Transverse colon (tissue), 4 donors: Measurements from ENCODE around the gene CRAMP1.

ENCODE experiments used
- POLR2A ChIP-seq: fragments of 450-650 bp; IDR thresholded peaks from one replicate; pipeline ENCODE4 v1.6.1; 2016; ENCODE audit warnings: antibody characterized with exemption, mild to moderate bottlenecking, moderate library complexity
- POLR2AphosphoS5 ChIP-seq, 3 donors: sonication (generic); formaldehyde crosslinking; IDR thresholded peaks; one replicate each; pipeline ENCODE4 v1.6.1; 2016; ENCODE audit warnings: antibody characterized with exemption in 3 of 3
- TF ChIP-seq, protein P1 (sequence below), 5 experiments: fragments of 200-600 bp in 3 of 5; fragments of 450-650 bp in 2 of 5; sonication (generic) in 3 of 5; IDR thresholded peaks; 1 replicate in 2 of 5; 2 replicates in 3 of 5; pipeline ENCODE4 v1.5.1; 2016 to 2017; ENCODE audit warnings: antibody characterized with exemption in 5 of 5, inconsistent platforms in 3 of 5, mild to moderate bottlenecking in 2 of 5, moderate library complexity in 1 of 5

GRCh38 chr16:1563786-1564185 lies 48.4 kb upstream of the CRAMP1 start:
- TF ChIP-seq, protein P1, sequence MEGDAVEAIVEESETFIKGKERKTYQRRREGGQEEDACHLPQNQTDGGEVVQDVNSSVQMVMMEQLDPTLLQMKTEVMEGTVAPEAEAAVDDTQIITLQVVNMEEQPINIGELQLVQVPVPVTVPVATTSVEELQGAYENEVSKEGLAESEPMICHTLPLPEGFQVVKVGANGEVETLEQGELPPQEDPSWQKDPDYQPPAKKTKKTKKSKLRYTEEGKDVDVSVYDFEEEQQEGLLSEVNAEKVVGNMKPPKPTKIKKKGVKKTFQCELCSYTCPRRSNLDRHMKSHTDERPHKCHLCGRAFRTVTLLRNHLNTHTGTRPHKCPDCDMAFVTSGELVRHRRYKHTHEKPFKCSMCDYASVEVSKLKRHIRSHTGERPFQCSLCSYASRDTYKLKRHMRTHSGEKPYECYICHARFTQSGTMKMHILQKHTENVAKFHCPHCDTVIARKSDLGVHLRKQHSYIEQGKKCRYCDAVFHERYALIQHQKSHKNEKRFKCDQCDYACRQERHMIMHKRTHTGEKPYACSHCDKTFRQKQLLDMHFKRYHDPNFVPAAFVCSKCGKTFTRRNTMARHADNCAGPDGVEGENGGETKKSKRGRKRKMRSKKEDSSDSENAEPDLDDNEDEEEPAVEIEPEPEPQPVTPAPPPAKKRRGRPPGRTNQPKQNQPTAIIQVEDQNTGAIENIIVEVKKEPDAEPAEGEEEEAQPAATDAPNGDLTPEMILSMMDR (IDR thresholded peaks at IDR 0.05): no peak
- TF ChIP-seq POLR2A: no peak
- TF ChIP-seq POLR2AphosphoS5 (IDR thresholded peaks at IDR 0.05): no peak
